ENCODE results near the gene HOXB5. TPM values are rescaled to one million over a fixed set of nuclear protein-coding genes. Genes with fewer than 3 reads are reported as not detected.

Gene HOXB5
- total RNA-seq, 1 donor from 2014 or later: 0.59 TPM

GRCh38 chr17:48561884-48562810, 31.4 kb downstream of the HOXB5 start:
- no peaks in the 10 kb centered on the region for H3K9me3 Mint-ChIP-seq (ENCODE audit: unreplicated experiment)
- H3K4me1 Mint-ChIP-seq (ENCODE audit: unreplicated experiment): peaks cover 50% of the 10 kb centered on the region
- no peak overlapping the region for H3K27ac Mint-ChIP-seq (ENCODE audit: unreplicated experiment)
- H3K4me3 Mint-ChIP-seq (ENCODE audit: unreplicated experiment): peak overlapping the region; percentile 60
- no peak for DNase-seq (ENCODE audit: low spot score)
- TF ChIP-seq, protein P1, sequence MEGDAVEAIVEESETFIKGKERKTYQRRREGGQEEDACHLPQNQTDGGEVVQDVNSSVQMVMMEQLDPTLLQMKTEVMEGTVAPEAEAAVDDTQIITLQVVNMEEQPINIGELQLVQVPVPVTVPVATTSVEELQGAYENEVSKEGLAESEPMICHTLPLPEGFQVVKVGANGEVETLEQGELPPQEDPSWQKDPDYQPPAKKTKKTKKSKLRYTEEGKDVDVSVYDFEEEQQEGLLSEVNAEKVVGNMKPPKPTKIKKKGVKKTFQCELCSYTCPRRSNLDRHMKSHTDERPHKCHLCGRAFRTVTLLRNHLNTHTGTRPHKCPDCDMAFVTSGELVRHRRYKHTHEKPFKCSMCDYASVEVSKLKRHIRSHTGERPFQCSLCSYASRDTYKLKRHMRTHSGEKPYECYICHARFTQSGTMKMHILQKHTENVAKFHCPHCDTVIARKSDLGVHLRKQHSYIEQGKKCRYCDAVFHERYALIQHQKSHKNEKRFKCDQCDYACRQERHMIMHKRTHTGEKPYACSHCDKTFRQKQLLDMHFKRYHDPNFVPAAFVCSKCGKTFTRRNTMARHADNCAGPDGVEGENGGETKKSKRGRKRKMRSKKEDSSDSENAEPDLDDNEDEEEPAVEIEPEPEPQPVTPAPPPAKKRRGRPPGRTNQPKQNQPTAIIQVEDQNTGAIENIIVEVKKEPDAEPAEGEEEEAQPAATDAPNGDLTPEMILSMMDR (IDR thresholded peaks at IDR 0.05; ENCODE audit: unreplicated experiment): peak; percentile 56
- peaks cover 19% of the 10 kb centered on the region for H3K36me3 Mint-ChIP-seq (ENCODE audit: low read depth, unreplicated experiment)
- H3K27me3 Mint-ChIP-seq (ENCODE audit: unreplicated experiment): peaks cover 34% of the 10 kb centered on the region

DNA sequence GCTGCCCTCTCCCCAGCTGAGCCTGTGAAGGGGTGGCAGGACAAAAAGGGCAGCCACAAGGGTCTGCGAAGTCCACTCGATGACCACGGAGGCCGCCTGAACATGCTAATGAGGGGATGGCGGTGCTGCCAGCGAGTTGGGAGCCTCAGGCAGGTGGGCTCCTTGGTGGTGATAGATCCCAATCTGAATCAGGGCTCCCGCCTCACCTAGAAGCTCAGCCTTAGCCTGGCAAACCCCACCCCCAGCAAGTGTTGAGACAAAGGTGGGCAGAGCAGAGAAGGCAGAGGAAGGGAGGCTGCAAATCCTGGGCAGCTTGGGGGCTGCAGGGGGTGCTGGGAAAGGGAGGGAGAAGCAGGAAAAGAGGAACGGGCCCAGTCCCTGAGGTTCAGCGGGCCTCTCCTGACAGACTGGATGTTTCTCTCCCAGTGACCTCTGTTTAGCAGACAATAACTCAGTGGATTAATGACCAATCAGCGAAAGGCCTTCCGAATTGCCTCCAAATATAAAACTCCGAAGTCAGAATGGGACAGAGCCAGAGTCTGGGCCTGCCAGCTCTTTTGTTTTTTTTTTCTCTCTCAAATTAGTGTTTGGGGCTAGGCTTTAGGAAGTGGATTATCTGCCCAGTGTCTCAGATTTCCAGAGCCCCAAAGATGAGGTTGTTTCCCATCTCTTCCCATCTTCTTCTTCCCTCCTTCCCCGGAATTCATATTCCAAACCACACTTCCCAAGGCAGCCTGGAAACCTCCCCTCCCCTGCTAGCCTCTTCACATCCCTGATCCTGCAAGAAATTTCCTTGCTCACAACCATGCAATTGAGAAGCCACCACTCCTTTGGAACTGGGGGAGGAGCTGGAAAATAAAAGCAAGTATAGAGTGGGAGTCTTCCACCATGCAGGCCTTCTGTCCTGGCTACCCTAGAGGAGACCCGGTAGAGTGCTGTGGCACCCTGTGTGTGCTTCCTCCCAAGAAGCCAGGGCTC, 33.5 kb downstream of the HOXB5 start:
- no peak for DNase-seq (ENCODE audit: low spot score)
- H3K4me3 Mint-ChIP-seq (ENCODE audit: unreplicated experiment): no peak overlapping the region
- H3K27me3 Mint-ChIP-seq (ENCODE audit: unreplicated experiment): peaks cover 40% of the 10 kb centered on the region
- H3K27ac Mint-ChIP-seq (ENCODE audit: unreplicated experiment): no peak overlapping the region
- H3K9me3 Mint-ChIP-seq (ENCODE audit: unreplicated experiment): no peaks in the 10 kb centered on the region
- peaks cover 68% of the 10 kb centered on the region for H3K4me1 Mint-ChIP-seq (ENCODE audit: unreplicated experiment)
- TF ChIP-seq, protein P1 (IDR thresholded peaks at IDR 0.05; ENCODE audit: unreplicated experiment): no peak
- H3K36me3 Mint-ChIP-seq (ENCODE audit: low read depth, unreplicated experiment): peaks cover 22% of the 10 kb centered on the region

DNA sequence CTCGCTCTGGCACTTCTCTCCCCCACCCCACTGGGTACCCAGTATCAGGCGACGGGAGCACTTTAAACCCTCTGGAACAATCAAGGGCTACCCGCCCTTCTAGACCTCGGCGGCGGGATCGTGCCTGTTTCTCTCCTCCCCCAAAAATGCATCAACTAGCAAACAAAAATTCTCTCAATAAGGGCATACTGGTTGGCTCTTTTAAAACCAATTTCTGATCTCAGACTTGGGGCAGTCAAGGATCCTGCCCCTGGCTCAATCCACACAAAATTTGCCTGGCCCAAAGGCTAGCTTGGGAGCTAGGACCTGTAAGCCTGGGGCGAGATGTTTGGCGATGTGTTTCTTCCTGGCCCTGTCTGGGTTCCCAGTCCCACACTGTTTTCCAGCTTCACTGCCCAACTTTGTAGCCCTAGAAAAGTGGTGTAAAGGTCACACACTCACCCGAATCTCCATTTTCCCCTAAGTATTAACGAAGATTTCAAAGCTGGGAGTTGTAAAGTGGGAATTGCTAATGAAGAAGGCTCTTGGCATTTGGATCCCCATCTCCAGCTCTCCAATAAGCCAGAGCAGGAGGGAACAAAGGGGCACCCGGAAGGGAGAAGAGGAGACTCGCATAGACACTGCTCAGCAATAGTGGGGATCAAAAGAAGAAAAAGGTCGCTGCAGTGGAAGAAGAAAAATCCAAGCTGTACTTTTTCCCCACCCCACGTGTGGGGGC, 34.3 kb downstream of the HOXB5 start:
- Mint-ChIP-seq H3K27me3 (ENCODE audit: unreplicated experiment) (peaks cover 39% of the 10 kb centered on the region), H3K36me3 (ENCODE audit: low read depth, unreplicated experiment) (peaks cover 24% of the 10 kb centered on the region)
- TF ChIP-seq, protein P1 (IDR thresholded peaks at IDR 0.05; ENCODE audit: unreplicated experiment): no peak

DNA sequence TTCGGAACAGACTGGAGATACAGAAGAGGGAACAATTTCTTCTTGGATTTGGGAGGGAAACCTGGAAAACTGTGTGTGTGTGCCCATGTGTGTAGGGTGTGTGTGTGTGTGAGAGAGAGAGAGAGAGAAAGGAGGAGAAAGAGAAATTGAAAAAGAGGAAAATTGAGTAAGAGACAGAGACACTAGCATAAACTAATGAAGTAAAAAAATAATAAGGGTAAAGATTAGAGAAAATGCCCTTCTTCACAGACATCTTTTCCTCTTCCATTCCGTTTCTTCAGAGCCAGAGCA, 34.8 kb downstream of the HOXB5 start:
- Mint-ChIP-seq H3K4me3 (ENCODE audit: unreplicated experiment) (peak overlapping the region; percentile 45), H3K36me3 (ENCODE audit: low read depth, unreplicated experiment) (peaks cover 26% of the 10 kb centered on the region), H3K9me3 (ENCODE audit: unreplicated experiment) (no peaks in the 10 kb centered on the region), H3K4me1 (ENCODE audit: unreplicated experiment) (peaks cover 74% of the 10 kb centered on the region), H3K27ac (ENCODE audit: unreplicated experiment) (no peak overlapping the region), H3K27me3 (ENCODE audit: unreplicated experiment) (peaks cover 39% of the 10 kb centered on the region)
- TF ChIP-seq, protein P1 (IDR thresholded peaks at IDR 0.05; ENCODE audit: unreplicated experiment): no peak
- no peak for DNase-seq (ENCODE audit: low spot score)

More for the DNA sequence above, 34.3 kb downstream of the HOXB5 start:
- Mint-ChIP-seq H3K4me1 (ENCODE audit: unreplicated experiment) (peaks cover 73% of the 10 kb centered on the region), H3K27ac (ENCODE audit: unreplicated experiment) (no peak overlapping the region), H3K9me3 (ENCODE audit: unreplicated experiment) (no peaks in the 10 kb centered on the region), H3K4me3 (ENCODE audit: unreplicated experiment) (no peak overlapping the region)
- no peak for DNase-seq (ENCODE audit: low spot score)
